ENCODE results near the gene UIMC1.

DNA sequence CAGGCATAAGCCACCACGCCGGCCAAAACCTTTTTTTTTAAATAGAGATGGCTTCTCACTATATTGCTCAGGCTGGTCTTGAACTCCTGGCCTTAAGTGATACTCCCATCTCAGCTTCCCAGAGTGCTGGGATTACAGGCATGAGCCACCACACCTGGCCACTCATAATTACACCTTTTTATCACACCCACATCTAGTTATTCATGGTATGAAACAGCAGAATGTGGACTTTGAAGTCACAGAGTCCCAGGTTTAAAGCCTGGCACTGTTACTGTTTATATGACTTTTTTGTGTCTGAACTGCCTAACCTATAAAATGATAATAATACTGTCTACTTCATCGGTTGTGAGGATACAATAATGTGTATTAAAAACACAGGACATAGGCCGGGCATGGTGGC is 39.1 kb upstream of the UIMC1 start:
- TF ChIP-seq, protein P1, sequence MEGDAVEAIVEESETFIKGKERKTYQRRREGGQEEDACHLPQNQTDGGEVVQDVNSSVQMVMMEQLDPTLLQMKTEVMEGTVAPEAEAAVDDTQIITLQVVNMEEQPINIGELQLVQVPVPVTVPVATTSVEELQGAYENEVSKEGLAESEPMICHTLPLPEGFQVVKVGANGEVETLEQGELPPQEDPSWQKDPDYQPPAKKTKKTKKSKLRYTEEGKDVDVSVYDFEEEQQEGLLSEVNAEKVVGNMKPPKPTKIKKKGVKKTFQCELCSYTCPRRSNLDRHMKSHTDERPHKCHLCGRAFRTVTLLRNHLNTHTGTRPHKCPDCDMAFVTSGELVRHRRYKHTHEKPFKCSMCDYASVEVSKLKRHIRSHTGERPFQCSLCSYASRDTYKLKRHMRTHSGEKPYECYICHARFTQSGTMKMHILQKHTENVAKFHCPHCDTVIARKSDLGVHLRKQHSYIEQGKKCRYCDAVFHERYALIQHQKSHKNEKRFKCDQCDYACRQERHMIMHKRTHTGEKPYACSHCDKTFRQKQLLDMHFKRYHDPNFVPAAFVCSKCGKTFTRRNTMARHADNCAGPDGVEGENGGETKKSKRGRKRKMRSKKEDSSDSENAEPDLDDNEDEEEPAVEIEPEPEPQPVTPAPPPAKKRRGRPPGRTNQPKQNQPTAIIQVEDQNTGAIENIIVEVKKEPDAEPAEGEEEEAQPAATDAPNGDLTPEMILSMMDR (conservative IDR thresholded peaks at IDR 0.05; ENCODE audit: low read depth, low read length), result no peak
- TF ChIP-seq MAFK (IDR thresholded peaks at IDR 0.05; ENCODE audit: low read depth, low read length) (no peak), POLR2A (IDR thresholded peaks at IDR 0.05; ENCODE audit: low read depth, low read length) (no peak), RCOR1 (IDR thresholded peaks at IDR 0.05; ENCODE audit: insufficient replicate concordance, low read length) (no peak), RFX5 (IDR thresholded peaks at IDR 0.05; ENCODE audit: low read depth, low read length) (no peak)
- TF ChIP-seq, protein P2, sequence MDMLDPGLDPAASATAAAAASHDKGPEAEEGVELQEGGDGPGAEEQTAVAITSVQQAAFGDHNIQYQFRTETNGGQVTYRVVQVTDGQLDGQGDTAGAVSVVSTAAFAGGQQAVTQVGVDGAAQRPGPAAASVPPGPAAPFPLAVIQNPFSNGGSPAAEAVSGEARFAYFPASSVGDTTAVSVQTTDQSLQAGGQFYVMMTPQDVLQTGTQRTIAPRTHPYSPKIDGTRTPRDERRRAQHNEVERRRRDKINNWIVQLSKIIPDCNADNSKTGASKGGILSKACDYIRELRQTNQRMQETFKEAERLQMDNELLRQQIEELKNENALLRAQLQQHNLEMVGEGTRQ (IDR thresholded peaks at IDR 0.05; ENCODE audit: low read depth, low read length), result no peak

Data from IMR-90 (cell line).